ENCODE measurements around the gene TRPC1.

Gene TRPC1

DNA sequence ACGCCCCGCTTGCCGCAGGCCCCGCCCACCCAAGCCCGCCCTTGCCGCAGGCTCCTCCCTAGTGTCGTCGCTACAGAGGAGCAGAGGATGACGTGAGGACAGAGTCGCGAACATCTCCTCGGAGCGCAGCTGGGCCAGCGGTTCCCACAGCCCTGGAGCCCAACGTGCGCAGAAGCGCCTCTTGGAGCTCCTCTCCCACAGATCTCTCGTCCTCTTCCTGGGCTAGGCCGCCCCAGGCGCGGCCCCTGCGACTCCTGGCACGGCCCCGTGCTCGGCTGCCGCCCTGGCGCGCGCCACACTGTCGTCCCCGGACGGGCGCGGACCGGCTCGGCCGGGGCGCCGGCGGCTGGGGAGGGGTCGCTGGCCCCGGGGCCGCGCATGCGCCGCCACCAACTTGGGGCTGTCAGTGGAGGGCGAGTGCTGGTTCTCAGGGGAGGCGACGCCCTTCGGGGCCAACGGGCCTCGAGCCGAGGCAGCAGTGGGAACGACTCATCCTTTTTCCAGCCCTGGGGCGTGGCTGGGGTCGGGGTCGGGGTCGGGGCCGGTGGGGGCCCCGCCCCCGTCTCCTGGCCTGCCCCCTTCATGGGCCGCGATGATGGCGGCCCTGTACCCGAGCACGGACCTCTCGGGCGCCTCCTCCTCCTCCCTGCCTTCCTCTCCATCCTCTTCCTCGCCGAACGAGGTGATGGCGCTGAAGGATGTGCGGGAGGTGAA lies at the start of gene TRPC1:
Gene TRPC1, plus strand, starts transcription at position 67 of the 714 bp plus-strand sequence. Its CDS starts 526 bp downstream, at position 593.
- TF ChIP-seq, protein P1, sequence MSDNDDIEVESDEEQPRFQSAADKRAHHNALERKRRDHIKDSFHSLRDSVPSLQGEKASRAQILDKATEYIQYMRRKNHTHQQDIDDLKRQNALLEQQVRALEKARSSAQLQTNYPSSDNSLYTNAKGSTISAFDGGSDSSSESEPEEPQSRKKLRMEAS (IDR thresholded peaks at IDR 0.05) = no peak
- TF ChIP-seq TAF1 (IDR thresholded peaks at IDR 0.05; ENCODE audit: low read depth) (no peak), YY1 (IDR thresholded peaks at IDR 0.05; ENCODE audit: low read depth) (no peak), EGR1 (IDR thresholded peaks at IDR 0.05) (no peak), NFIC (IDR thresholded peaks at IDR 0.05) (no peak)
- TF ChIP-seq, protein P2, sequence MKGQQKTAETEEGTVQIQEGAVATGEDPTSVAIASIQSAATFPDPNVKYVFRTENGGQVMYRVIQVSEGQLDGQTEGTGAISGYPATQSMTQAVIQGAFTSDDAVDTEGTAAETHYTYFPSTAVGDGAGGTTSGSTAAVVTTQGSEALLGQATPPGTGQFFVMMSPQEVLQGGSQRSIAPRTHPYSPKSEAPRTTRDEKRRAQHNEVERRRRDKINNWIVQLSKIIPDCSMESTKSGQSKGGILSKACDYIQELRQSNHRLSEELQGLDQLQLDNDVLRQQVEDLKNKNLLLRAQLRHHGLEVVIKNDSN (IDR thresholded peaks at IDR 0.05) = no peak

DNA sequence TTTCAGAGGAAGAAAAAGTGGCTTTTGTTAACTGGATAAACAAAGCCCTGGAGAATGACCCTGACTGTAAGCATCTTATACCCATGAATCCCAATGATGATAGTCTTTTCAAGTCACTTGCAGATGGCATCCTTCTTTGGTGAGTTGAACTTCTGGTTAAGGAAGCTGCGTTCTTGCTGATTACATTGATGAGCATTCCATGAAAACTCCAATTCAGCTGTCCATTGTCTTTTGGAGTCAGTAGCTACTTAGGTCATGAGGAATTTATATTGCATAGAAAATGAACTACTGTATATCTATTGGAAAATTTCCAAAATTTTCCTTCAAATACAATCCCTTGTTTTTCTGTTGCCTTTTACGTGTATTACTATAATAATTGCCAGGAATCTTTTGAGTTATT lies 47.7 kb upstream of the TRPC1 start:
- no peak for TF ChIP-seq TEAD4 (IDR thresholded peaks at IDR 0.05)
- no peak for TF ChIP-seq NFIC (IDR thresholded peaks at IDR 0.05)
- no peak for TF ChIP-seq TAF1 (IDR thresholded peaks at IDR 0.05; ENCODE audit: low read depth)
- TF ChIP-seq CEBPB (IDR thresholded peaks at IDR 0.05) = no peak
- TF ChIP-seq EP300 (IDR thresholded peaks at IDR 0.05; ENCODE audit: borderline replicate concordance) = no peak
- TF ChIP-seq, protein P2 (IDR thresholded peaks at IDR 0.05) = no peak
- TF ChIP-seq ZBTB7A (IDR thresholded peaks at IDR 0.05; ENCODE audit: low read depth) = no peak
- TF ChIP-seq, protein P1 (IDR thresholded peaks at IDR 0.05) = no peak
- TF ChIP-seq YY1 (IDR thresholded peaks at IDR 0.05; ENCODE audit: low read depth) = no peak
- TF ChIP-seq CREB1 (IDR thresholded peaks at IDR 0.05; ENCODE audit: low read depth) = no peak
- no peak for TF ChIP-seq EGR1 (IDR thresholded peaks at IDR 0.05)
- TF ChIP-seq FOXM1 (IDR thresholded peaks at IDR 0.05; ENCODE audit: borderline replicate concordance, low read depth) = no peak
- no peak for TF ChIP-seq RAD21 (IDR thresholded peaks at IDR 0.05; ENCODE audit: low read depth)
- TF ChIP-seq TCF12 (IDR thresholded peaks at IDR 0.05; ENCODE audit: low read depth) = no peak
- TF ChIP-seq, protein P3, sequence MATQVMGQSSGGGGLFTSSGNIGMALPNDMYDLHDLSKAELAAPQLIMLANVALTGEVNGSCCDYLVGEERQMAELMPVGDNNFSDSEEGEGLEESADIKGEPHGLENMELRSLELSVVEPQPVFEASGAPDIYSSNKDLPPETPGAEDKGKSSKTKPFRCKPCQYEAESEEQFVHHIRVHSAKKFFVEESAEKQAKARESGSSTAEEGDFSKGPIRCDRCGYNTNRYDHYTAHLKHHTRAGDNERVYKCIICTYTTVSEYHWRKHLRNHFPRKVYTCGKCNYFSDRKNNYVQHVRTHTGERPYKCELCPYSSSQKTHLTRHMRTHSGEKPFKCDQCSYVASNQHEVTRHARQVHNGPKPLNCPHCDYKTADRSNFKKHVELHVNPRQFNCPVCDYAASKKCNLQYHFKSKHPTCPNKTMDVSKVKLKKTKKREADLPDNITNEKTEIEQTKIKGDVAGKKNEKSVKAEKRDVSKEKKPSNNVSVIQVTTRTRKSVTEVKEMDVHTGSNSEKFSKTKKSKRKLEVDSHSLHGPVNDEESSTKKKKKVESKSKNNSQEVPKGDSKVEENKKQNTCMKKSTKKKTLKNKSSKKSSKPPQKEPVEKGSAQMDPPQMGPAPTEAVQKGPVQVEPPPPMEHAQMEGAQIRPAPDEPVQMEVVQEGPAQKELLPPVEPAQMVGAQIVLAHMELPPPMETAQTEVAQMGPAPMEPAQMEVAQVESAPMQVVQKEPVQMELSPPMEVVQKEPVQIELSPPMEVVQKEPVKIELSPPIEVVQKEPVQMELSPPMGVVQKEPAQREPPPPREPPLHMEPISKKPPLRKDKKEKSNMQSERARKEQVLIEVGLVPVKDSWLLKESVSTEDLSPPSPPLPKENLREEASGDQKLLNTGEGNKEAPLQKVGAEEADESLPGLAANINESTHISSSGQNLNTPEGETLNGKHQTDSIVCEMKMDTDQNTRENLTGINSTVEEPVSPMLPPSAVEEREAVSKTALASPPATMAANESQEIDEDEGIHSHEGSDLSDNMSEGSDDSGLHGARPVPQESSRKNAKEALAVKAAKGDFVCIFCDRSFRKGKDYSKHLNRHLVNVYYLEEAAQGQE (IDR thresholded peaks at IDR 0.05; ENCODE audit: low read depth) = no peak

DNA sequence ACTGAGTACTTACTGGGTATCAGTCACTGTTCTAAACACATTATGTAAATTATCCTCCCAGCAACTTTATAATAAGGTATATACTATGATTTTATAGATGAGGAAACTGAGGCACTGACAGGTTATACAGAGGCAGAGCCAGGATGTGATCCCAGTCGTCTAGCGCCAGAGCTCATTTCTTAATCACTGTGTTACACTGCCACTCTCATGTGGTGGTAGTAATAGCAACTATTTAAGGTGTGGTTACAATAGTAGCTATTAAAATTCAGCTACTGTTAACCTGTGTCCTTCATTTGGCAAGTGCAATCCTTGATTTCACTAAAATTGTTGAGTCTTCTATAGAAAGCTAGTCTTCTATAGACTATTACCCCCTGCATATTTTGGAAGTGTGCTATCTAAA lies 43.1 kb upstream of the TRPC1 start:
- TF ChIP-seq RAD21 (IDR thresholded peaks at IDR 0.05; ENCODE audit: low read depth) (peak; percentile 44), YY1 (IDR thresholded peaks at IDR 0.05; ENCODE audit: low read depth) (no peak), EGR1 (IDR thresholded peaks at IDR 0.05) (no peak), CREB1 (IDR thresholded peaks at IDR 0.05; ENCODE audit: low read depth) (no peak), TEAD4 (IDR thresholded peaks at IDR 0.05) (no peak)

DNA sequence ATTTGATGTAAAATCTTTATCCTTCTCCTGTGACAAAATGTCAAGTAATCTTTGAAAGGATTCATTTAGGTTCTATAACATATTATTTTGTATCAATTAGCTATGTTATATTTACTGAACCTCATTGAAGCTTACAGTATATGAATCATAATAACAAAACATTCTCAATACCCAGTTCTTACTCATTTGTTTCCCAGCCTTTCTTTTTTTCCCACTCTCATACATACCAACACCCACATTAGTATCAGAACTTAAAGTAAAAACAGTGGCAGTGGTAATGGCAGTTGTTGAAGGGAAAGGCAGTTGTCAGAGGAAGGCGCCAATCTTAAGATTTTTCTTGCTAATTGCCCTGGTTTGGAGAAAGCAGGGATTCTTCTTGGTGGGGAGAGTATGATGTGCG lies 33.2 kb upstream of the TRPC1 start:
- TF ChIP-seq, protein P1 (IDR thresholded peaks at IDR 0.05) = no peak
- TF ChIP-seq NFIC (IDR thresholded peaks at IDR 0.05) (no peak), CREB1 (IDR thresholded peaks at IDR 0.05; ENCODE audit: low read depth) (no peak), YY1 (IDR thresholded peaks at IDR 0.05; ENCODE audit: low read depth) (no peak), CEBPB (IDR thresholded peaks at IDR 0.05) (no peak), RAD21 (IDR thresholded peaks at IDR 0.05; ENCODE audit: low read depth) (no peak), EGR1 (IDR thresholded peaks at IDR 0.05) (no peak), FOXM1 (IDR thresholded peaks at IDR 0.05; ENCODE audit: borderline replicate concordance, low read depth) (no peak), TAF1 (IDR thresholded peaks at IDR 0.05; ENCODE audit: low read depth) (no peak), EP300 (IDR thresholded peaks at IDR 0.05; ENCODE audit: borderline replicate concordance) (no peak), ZBTB7A (IDR thresholded peaks at IDR 0.05; ENCODE audit: low read depth) (no peak), TEAD4 (IDR thresholded peaks at IDR 0.05) (no peak), TCF12 (IDR thresholded peaks at IDR 0.05; ENCODE audit: low read depth) (no peak)
- TF ChIP-seq, protein P3 (IDR thresholded peaks at IDR 0.05; ENCODE audit: low read depth) = no peak
- TF ChIP-seq, protein P2 (IDR thresholded peaks at IDR 0.05) = no peak

DNA sequence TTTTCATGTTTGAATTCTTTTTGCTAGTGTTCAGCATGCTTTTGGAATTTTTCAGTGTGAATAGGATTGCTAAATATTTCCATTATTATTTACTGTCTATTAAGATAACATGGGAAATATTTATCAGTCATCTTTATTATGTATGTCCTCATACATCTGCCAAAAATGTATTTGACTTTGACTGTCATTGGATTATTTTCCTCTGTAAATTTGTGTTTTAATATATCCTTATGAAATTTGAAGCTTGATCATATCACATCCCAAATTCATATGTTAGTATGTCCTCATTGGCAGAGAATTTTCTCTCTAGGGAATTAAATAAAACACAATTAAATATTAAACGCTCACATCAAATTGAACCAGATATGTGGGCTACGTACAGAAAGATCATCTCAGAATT lies 32.3 kb upstream of the TRPC1 start:
- TF ChIP-seq TCF12 (IDR thresholded peaks at IDR 0.05; ENCODE audit: low read depth) (no peak), CEBPB (IDR thresholded peaks at IDR 0.05) (no peak), YY1 (IDR thresholded peaks at IDR 0.05; ENCODE audit: low read depth) (no peak), TAF1 (IDR thresholded peaks at IDR 0.05; ENCODE audit: low read depth) (no peak), FOXM1 (IDR thresholded peaks at IDR 0.05; ENCODE audit: borderline replicate concordance, low read depth) (no peak), CREB1 (IDR thresholded peaks at IDR 0.05; ENCODE audit: low read depth) (no peak), EP300 (IDR thresholded peaks at IDR 0.05; ENCODE audit: borderline replicate concordance) (no peak), TEAD4 (IDR thresholded peaks at IDR 0.05) (no peak), NFIC (IDR thresholded peaks at IDR 0.05) (no peak), EGR1 (IDR thresholded peaks at IDR 0.05) (no peak), ZBTB7A (IDR thresholded peaks at IDR 0.05; ENCODE audit: low read depth) (no peak), RAD21 (IDR thresholded peaks at IDR 0.05; ENCODE audit: low read depth) (no peak)
- TF ChIP-seq, protein P3 (IDR thresholded peaks at IDR 0.05; ENCODE audit: low read depth) = no peak
- TF ChIP-seq, protein P1 (IDR thresholded peaks at IDR 0.05) = no peak
- TF ChIP-seq, protein P2 (IDR thresholded peaks at IDR 0.05) = no peak

Measured in Ishikawa (cell line).